GM20000 (cell line): ENCODE results near the gene RANBP3.

ENCODE experiments used
- DNase-seq: peaks from one replicate; pipeline ENCODE4 v3.0.0; 2012; ENCODE audit warnings: low spot score
- CTCF ChIP-seq: IDR thresholded peaks from 2 replicates; pipeline ENCODE4 v1.5.1; 2012; ENCODE audit warnings: mild to moderate bottlenecking, control low read depth; ENCODE audit errors: extremely low read depth, missing control alignments

Gene RANBP3

GRCh38 chr19:5917431-5918107 lies 60.4 kb downstream of the RANBP3 start:
- TF ChIP-seq CTCF: no peak
- DNase-seq: no peak

- no peak for TF ChIP-seq CTCF
These were observed 61.7 kb downstream of the RANBP3 start for GRCh38 chr19:5916181-5916708.

GRCh38 chr19:5915782-5916165 lies 62.2 kb downstream of the RANBP3 start:
- TF ChIP-seq CTCF: no peak
- no peak for DNase-seq

More at GRCh38 chr19:5916181-5916708, 61.7 kb downstream of the RANBP3 start:
- DNase-seq: no peak

- no peak for DNase-seq
- no peak for TF ChIP-seq CTCF
These were observed 62.8 kb downstream of the RANBP3 start for GRCh38 chr19:5914946-5915781.

- no peak for DNase-seq
- no peak for TF ChIP-seq CTCF
These were observed 63.6 kb downstream of the RANBP3 start for GRCh38 chr19:5914358-5914774.

- DNase-seq: no peak
These were observed 64.1 kb downstream of the RANBP3 start, which contains the start of gene CAPS for GRCh38 chr19:5913739-5914357. Gene CAPS (plus strand): TSS chr19:5914254. CDS start chr19:5914407, 153 bp downstream.

More at GRCh38 chr19:5913739-5914357, 64.1 kb downstream of the RANBP3 start, which contains the start of gene CAPS:
- no peak for TF ChIP-seq CTCF
